Measurements from ENCODE around the gene UBFD1.

Gene UBFD1

GRCh38 chr16:23534868-23535860 is 22.4 kb upstream of the UBFD1 start:
- Histone ChIP-seq H3K27me3 (ENCODE audit: insufficient read depth, poor library complexity, severe bottlenecking) (no peaks in the 10 kb centered on the region), H3K9me3 (ENCODE audit: severe bottlenecking) (no peaks in the 10 kb centered on the region), H3K4me3 (ENCODE audit: severe bottlenecking) (no peak overlapping the region), H3K4me1 (ENCODE audit: insufficient read depth, poor library complexity, severe bottlenecking) (peaks cover 14% of the 10 kb centered on the region), H3K27ac (ENCODE audit: poor library complexity, severe bottlenecking) (no peak overlapping the region), H3K36me3 (ENCODE audit: low read depth) (peaks cover 80% of the 10 kb centered on the region)
- DNase-seq (ENCODE audit: low spot score) (no peak), ATAC-seq (ENCODE audit: low read depth) (no peak)
- no peak for TF ChIP-seq CTCF (IDR thresholded peaks at IDR 0.05; ENCODE audit: poor library complexity, severe bottlenecking)

GRCh38 chr16:23535901-23536300 is 21.6 kb upstream of the UBFD1 start:
- no peak for DNase-seq (ENCODE audit: low spot score)
- peaks cover 84% of the 10 kb centered on the region for H3K36me3 ChIP-seq (ENCODE audit: low read depth)
- peaks cover 14% of the 10 kb centered on the region for H3K4me1 ChIP-seq (ENCODE audit: insufficient read depth, poor library complexity, severe bottlenecking)
- no peak overlapping the region for H3K27ac ChIP-seq (ENCODE audit: poor library complexity, severe bottlenecking)
- H3K9me3 ChIP-seq (ENCODE audit: severe bottlenecking): no peaks in the 10 kb centered on the region
- TF ChIP-seq CTCF (IDR thresholded peaks at IDR 0.05; ENCODE audit: poor library complexity, severe bottlenecking): no peak
- ATAC-seq (ENCODE audit: low read depth): no peak
- no peak overlapping the region for H3K4me3 ChIP-seq (ENCODE audit: severe bottlenecking)
- no peaks in the 10 kb centered on the region for H3K27me3 ChIP-seq (ENCODE audit: insufficient read depth, poor library complexity, severe bottlenecking)

GRCh38 chr16:23537390-23537789 is 20.1 kb upstream of the UBFD1 start:
- ATAC-seq (ENCODE audit: low read depth): no peak
- peaks cover 86% of the 10 kb centered on the region for H3K36me3 ChIP-seq (ENCODE audit: low read depth)
- no peak for DNase-seq (ENCODE audit: low spot score)
- H3K4me3 ChIP-seq (ENCODE audit: severe bottlenecking): no peak overlapping the region
- no peaks in the 10 kb centered on the region for H3K27me3 ChIP-seq (ENCODE audit: insufficient read depth, poor library complexity, severe bottlenecking)
- TF ChIP-seq CTCF (IDR thresholded peaks at IDR 0.05; ENCODE audit: poor library complexity, severe bottlenecking): no peak
- no peaks in the 10 kb centered on the region for H3K9me3 ChIP-seq (ENCODE audit: severe bottlenecking)
- H3K27ac ChIP-seq (ENCODE audit: poor library complexity, severe bottlenecking): peak overlapping the region; percentile 64
- peaks cover 14% of the 10 kb centered on the region for H3K4me1 ChIP-seq (ENCODE audit: insufficient read depth, poor library complexity, severe bottlenecking)

GRCh38 chr16:23538919-23539278 is 18.6 kb upstream of the UBFD1 start:
- Histone ChIP-seq H3K4me3 (ENCODE audit: severe bottlenecking) (no peak overlapping the region), H3K9me3 (ENCODE audit: severe bottlenecking) (no peaks in the 10 kb centered on the region), H3K27me3 (ENCODE audit: insufficient read depth, poor library complexity, severe bottlenecking) (no peaks in the 10 kb centered on the region), H3K4me1 (ENCODE audit: insufficient read depth, poor library complexity, severe bottlenecking) (peaks cover 14% of the 10 kb centered on the region), H3K36me3 (ENCODE audit: low read depth) (peaks cover 83% of the 10 kb centered on the region), H3K27ac (ENCODE audit: poor library complexity, severe bottlenecking) (peak overlapping the region; percentile 64)
- TF ChIP-seq CTCF (IDR thresholded peaks at IDR 0.05; ENCODE audit: poor library complexity, severe bottlenecking): no peak
- no peak for ATAC-seq (ENCODE audit: low read depth)
- DNase-seq (ENCODE audit: low spot score): no peak
